Glomerular endothelial cell (primary cell): Measurements from ENCODE around the gene KCNK13. TPM values are rescaled to one million over a fixed set of nuclear protein-coding genes. Genes with fewer than 3 reads are reported as not detected.
"Not testable (repeated sequence)": the region's sequence is repeated elsewhere in the genome, so short reads cannot be mapped to it uniquely, and the experiment has no call there.

Experiments used
- DNase-seq: peaks from one replicate; pipeline ENCODE4 v3.0.0-alpha.2; 2011; ENCODE audit warnings: low read depth, low spot score; ENCODE audit errors: extremely low read depth
- total RNA-seq: library from RNA; depleted of rRNA; stranded (reverse); fragments of >200 nt; gene quantifications from 2 replicates; pipeline ENCODE4 v1.2.3, GENCODE V29; 2015

KCNK13 gene
- not detected in 2 replicates for total RNA-seq

DNA sequence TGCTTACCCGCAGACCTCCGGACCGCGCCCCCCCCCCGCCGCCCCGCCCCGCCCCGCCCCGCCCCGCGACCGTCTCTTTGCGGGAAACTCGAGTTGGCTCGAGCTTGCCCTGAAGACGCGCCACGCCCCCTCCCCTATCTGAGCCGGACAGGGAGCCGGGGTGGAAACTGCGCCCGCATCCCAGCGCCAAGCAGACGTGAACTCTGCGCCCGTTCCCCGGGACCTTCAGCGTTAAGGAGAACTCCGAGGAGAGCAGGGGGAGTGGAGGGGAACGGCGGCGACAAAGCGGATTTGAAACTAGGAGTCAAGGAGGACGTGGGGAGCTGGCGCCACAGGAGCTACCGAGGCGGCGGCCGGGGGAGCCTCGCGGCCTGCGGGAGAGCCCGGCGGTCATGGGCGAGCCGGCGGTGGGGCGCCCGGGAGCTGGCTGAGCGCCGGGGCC, at the start of gene KCNK13:
TSS of gene KCNK13 (plus strand) at position 310 of the 442 bp plus-strand sequence. CDS start 212 bp downstream, outside the sequence.
- no peak for DNase-seq

DNA sequence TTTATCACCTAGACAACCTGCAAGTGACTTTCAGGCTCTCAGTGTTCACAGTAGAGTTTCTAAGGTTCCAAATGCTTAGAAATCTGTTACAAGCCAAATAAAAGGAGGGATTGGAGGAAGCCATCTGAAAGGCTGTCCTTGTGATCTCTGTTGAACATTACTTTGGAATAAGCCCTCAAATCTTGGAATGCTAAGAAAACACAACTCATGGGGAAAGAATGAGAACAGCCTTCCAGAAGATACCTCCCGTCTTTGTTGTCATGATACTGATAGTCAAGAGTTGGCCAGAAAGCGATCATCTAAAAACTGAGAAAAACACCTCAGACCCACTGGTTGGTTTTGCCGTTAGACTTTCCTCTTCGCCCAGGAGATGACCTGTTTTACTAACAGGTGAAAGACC, 44.4 kb upstream of the KCNK13 start:
- DNase-seq = no peak

DNA sequence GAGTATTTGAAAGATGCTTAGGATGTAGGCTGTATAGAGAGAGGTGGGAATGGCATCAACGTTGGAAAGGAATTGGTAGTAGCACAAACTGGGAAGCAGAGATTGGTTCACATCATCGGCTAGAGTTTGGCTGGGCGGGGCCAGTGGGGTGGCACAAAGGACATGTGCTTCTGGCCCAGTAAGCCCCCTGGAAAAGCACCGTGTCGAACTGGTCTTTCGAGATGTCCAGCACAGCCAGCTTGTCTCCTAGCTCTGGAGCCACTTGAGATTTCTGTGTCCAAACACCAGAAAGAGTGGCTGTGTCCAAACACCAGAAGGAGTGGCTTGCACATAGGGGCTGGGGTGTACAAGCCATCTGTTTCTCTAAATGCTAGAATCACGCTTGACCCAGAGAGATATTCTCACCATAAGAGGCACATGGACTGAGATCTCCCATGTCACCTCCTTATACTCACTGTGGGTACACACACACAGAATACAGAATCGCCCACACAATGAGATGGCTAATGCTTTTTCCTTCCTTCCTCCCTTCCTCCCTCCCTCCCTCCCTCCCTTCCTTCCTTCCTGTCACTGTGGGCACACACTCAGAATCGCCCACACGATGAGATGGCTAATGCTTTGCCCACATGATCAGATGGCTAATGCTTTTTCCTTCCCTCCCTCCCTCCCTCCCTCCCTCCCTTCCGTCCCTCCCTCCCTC, 41.8 kb upstream of the KCNK13 start:
- no peak for DNase-seq

DNA sequence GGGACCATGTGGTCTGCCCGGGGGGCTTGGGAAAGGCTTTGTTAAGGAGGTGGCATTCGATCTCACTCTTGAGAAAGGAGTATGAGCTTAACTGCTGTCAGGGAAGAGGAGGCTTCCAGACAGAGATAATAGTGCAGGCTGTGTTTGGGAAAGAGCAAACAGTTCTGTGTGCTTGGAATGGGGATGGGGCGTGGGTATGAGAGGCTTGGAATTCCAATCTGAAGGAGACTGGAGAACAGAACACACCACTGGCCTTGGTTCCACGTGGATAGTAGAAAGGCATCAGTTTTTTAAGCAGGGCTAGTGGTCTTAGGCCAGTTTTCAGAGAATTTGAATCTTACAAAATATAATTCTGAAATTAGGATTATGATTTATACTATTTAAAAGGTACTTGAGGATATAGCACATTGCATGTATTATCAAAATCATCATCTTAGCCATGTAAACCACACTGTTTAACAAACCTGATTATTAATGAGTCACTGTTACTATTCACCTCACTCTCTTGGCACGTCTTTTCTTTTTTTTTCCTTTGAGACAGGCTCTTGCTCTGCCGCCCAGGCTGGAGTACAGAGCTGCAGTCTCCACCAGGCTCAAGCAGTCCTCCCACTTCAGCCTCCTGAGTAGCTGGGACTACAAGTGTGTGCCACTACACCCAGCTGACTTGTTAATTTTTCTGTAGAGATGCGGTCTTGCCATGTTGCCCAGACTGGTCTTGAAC, 38.5 kb upstream of the KCNK13 start:
- DNase-seq = no peak

DNA sequence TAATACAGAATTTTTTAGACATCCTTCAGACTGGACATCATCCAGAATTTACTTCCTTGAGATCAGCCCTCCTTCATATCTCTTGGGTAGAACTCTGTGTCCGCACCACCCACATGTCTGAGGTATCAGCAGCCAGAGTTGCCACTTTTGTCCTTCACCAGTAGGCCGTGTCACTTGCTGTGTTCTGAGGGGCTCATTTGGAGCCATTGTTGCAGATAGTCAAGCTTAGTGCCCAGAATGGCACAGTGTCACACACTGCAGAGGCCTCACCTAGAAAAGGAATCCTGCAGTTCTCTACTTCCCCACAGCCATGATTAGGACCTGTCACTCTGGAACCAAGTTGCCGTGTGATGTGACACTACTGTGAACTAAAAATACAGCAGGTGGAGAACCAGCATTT, 36.9 kb upstream of the KCNK13 start:
- DNase-seq = no peak

DNA sequence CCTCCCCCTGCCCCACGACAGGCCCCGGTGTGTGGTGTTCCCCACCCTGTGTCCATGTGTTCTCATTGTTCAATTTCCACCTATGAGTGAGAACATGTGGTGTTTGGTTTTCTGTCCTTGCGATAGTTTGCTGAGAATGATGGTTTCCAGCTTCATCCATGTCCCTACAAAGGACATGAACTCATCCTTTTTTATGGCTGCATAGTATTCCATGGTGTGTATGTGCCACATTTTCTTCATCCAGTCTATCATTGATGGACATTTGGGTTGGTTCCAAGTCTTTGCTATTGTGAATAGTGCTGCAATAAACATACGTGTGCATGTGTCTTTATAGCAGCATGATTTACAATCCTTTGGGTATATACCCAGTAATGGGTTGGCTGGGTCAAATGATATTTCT, 35.2 kb upstream of the KCNK13 start:
- DNase-seq = not testable (repeated sequence)

DNA sequence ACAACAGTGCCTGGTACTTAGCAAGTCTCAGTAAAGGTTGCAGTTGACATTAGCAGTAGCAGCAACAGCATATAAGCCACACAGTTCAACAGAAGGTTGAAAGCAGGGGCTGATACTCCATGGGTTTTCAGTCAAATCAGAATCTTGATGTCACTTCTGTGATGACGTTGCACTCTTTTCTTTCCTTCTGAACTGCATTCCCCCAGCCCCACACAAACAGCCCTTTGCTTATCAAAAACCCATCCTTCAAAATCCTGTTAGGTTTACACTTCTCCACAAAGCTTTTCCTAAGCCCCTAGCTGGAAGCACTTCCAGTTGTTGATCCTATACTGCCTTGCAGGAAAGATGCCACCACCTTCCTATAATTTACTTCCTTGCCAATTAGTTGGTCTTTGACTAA, 34.0 kb upstream of the KCNK13 start:
- DNase-seq = no peak

DNA sequence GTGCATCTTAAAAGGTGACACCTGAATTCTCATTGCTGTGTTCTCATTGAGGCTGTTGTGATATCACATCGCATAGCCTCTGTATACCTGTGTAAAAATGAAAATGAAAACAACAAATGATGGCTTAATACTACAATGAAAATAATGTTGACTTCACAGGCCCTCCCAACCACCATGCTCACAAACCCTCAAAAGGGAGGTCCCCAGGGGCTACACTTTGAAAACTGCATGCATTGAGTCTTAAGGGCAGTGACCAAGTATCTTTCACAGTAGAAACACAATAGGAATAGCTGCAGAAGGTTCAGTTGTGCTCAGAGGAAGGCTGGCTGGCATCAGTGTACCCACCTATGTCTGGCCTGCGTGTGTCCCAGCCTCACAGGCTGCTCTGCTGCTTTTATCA, 27.6 kb upstream of the KCNK13 start:
- DNase-seq = no peak

DNA sequence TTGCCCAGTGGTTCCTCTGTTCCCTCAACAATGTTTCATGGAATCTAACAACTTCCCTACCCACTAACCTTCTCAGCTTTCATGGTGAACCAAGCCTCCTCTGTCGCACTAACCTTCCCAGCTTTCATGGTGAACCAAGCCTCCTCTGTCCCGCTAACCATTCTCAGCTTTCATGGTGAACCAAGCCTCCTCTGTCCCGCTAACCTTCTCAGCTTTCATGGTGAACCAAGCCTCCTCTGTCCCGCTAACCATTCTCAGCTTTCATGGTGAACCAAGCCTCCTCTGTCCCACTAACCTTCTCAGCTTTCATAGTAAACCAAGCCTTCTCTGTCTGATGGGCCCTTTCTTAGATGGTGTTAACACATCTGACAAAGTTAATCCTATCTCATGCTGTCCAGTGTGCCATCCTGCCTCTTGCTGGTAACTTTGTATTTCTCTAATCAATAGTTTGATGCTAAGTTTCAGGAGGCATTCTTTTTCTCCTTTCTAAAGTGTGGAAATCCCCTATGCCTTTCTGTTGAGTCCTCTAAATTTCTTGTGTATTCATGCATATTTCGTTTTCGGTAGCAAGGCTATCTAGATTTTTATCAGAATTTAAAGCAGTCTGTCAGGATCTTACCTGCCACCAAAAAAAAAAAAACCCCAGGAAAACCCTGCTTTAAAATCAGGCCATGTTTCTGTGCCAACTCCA, 26.8 kb upstream of the KCNK13 start:
- no peak for DNase-seq

DNA sequence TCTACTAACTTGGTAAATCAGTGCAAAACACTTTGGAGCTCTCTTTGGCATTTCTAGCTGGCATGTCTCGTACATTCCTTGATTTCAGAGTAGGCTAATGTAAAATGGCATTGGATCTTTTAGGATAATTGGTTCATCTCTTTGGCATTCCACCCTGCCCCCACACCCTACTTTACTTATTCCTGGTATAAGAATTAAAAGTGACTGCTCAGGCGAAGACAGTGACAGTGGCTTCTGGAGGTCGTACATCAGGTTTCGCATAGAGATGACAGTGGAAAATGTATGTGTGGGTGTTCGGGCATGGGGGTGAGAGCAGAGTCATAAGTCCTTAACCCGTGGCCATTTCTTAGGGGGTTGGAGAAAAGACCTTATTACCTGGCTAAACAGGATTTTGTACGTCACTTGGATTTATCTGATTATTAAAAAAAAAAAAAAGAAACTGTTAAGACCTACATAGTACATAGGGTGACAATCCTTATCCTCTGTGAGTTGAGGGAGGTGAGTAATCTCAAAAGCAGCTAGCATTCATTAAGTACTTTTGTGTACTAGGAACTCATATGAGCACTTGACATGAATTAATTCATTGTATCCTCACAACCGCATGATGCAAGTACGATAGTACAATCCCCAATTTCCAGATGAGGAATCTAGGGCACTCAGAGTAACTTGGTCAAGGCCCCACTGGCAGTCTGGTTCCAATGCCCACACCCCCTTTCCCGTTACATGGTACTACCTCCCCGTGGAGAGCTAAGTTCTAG, 22.4 kb upstream of the KCNK13 start:
- DNase-seq = no peak

DNA sequence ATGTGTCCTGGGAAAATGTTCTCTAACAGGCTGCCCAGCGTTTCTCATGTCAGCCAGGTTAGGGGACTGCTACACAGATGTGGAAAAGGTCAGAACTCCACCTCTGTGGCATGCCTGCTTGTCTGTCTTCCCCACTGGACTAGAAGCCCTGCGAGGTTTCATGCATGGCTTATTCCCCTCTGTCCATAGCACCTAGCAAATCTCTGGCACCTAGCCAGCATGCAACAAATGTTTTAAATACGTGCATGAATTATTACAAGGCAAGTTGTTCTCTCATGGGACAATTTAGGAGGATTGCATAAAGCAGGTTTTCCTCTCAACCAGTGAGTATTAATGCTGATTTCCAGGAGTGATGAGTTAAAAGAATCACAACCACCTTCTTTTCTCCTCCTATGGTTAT, 21.4 kb upstream of the KCNK13 start:
- no peak for DNase-seq

DNA sequence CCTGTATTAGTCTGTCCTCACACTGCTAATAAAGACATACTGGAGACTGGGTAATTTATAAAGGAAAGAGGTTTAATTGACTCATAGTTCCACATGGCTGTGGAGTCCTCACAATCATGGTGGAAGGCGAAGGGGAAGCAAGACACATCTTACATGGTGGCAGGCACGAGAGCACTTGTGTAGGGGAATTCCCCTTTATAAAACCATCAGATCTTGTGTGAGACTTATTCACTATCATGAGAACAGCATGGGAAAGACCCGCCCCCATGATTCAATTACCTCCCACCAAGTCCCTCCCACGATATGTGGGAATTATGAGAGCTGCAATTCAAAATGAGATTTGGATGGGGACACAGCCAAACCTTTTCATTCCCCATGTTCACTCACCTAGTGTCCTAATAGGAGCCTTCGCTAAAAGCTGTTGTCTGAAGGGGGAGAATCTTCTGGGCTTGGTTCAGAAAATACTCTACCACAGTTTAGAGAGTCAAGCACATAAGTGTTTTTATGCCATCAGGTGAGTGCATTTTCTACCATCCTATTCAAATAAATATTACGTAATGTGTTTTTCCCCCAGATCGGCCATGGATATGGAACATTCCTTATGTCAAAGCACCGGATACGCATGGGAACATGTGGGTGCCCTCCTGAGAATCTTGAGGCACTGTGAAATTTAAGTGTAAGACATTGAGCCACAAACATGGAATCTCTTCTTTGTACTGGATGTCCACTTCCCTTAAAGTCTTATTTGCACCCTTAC, 19.1 kb upstream of the KCNK13 start:
- no peak for DNase-seq

DNA sequence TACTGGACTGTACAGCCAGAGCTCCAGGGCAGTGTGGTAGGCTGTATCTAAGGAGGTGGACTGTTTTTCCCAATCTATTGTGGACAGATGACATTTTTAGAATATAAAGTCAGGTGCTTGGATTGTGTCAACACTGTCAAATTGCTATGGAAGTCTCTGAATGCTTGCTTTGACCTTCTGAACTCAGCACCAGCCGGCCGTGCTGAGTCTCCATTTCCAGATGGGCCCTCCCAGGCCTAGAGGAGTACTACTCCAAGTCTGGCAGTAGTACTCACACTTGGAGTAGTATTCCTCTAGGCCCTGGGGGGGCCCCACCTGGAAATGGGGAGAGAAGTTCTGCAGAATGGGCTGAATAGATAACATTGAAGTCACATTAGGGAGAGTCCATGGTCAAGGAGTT, 16.2 kb upstream of the KCNK13 start:
- no peak for DNase-seq

DNA sequence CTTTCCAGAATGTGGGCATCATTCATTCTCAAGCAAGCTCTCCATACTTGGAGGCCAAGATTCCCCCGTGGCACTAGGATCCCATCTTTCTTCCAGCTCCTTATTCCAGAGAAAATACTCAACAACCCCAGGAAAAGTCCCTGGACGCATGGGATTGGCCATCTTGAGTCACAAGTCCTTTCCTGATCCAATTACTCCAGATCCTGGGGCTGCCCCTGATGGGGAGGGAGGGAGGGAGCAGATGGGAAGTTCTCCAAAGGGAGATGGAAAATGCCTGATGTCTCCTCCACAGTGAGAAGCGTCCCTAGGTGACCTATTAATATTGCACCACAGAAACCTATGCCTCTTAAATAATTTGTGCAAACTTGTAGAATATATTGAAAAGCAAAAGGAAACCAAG, 12.4 kb upstream of the KCNK13 start:
- no peak for DNase-seq

DNA sequence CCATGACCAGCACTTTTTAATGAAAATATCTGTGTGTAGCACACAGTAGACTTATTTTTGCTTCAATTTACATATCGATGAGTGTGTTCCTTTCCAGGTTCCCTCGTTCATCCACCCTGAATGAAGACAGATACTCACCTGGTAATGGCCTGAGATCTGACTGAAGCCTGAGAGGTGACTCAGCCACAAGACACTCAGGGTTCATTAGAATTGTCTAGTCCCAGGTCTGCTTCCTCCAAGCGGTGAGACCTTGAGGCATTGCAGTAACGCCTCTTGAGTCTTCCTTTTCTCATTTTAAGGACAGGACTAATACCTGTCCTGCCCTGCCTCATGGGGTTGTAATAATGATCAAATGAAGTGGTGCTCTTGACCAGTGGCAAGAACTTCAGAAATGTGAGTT, 11.5 kb upstream of the KCNK13 start:
- DNase-seq = no peak

DNA sequence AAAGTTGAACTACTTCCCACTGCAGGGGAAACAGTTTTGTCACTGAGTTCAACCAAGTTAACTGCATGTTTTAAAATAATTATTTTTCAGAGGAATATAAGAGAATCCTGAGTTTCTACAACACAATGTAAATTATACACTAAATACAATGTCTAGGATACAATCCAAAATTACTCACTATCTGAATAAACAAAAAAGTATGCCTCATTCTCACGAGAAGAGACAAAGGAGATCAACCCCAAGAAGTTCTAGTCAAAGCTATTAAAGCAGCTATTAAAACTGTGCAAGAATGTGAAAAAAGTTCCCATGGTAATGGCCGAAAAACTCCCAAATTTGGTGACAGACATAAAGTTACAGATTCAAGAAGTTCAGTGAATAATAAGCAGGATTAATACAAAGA, 8.8 kb upstream of the KCNK13 start:
- DNase-seq = no peak

DNA sequence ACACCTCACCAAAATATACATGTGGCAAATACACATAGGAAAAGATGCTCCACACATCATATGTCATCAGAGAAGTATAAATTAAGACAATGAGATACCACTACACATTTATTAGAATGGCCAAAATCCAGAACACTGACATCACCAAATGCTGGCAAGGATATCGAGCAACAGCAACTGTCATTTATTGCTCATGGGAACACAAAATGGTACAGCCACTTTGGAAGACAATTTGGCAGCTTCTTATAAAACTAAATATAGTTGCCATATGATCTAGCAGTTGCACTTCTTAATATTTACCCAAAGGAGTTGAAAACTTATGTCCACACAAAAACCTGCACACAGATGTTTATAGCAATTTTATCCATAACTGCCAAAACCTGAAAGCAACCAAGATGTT, 7.0 kb upstream of the KCNK13 start:
- no peak for DNase-seq

DNA sequence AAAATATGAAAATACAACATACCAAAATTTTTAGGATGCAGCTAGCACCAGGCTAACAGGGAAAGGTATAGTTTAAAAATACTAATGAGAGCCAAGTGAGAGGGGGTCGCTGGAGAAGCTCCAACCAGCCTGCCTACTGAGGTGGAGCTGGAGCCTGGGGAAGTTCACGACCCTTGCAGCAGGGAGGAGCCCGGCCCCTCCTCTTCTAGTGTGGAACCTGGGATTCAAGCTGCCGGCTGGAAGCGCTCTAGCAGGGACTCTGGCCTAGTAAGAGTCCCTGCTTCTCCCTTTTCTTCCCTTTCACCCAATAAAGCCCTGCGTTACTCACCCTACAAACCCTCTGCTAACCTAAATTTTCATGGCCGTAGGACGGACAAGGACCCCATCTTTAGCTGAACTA, 5.0 kb upstream of the KCNK13 start:
- DNase-seq = no peak

DNA sequence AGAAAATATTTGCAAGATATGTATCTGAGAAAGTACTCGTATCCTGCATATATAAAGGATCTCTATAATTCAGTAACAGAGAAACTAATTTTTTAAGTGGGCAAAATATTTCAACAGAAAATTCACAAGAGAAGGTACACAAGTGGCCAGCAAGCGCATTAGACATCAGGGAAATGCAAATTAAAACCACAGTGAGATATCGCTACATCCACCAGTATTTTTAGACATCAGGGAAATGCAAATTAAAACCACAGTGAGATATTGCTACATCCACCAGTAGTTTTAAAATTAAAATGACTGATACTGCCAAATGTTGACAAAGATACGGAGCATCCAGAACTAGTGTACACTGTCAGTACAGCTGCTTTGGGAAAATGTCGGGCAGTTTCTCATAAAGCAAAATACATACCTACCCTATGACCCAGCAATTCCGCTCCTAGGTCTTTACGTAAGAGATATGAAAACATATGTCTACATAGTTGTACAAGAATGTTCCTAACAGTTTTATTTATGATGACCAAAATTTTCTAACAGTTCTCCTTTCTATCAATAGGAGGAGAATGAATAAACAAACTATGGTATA, 2.8 kb upstream of the KCNK13 start:
- no peak for DNase-seq

DNA sequence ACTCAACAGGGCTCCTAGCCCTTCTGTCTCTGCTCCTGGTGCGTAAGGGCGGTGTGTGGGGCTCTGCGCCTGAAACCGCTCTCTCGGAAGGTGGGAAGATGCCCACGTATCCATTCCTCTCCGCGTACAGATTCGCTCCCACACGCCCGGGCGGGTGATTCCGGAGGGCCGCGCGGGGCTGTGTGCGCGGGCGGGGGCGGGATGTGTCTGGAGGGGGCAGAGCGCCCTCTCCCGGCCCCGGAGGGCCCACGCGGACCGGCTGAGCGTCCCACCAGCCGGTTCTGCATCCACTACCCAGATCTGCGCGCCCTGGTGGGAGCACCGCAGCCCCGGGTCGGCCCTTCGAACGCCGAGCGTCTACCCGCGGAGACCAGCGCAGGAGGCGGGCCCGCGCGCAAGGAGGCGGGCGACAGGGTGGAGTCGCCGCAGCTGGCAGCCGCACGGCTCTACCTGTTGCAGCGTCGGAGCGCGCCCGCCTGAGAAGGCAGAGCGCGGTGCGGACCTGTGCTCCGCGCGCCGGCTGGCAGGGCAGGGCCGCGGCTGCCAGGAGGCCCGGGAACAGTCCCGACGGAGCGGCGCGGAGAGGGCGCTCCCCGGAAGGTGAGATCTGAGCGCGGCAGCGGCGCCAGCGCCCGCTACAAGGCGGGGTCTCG, 1.4 kb upstream of the KCNK13 start:
- DNase-seq = no peak
